HFF-Myc (cell line): ENCODE measurements around the gene KIF9.

Experiments
- DNase-seq: peaks from one replicate; pipeline ENCODE4 v3.0.0-alpha.2; 2011; ENCODE audit warnings: low read depth; ENCODE audit errors: extremely low read depth
- H3K4me3 ChIP-seq: replicated peaks from 2 replicates; pipeline ENCODE4 v1.5.1; 2011; ENCODE audit warnings: low read depth, mild to moderate bottlenecking, control low read depth, low read length
- TF ChIP-seq, protein P1 (sequence below): IDR thresholded peaks from 2 replicates; pipeline ENCODE4 v1.5.1; 2012; ENCODE audit warnings: mild to moderate bottlenecking, low read depth, low read length, control low read depth; ENCODE audit errors: missing control alignments

The KIF9 gene

DNA sequence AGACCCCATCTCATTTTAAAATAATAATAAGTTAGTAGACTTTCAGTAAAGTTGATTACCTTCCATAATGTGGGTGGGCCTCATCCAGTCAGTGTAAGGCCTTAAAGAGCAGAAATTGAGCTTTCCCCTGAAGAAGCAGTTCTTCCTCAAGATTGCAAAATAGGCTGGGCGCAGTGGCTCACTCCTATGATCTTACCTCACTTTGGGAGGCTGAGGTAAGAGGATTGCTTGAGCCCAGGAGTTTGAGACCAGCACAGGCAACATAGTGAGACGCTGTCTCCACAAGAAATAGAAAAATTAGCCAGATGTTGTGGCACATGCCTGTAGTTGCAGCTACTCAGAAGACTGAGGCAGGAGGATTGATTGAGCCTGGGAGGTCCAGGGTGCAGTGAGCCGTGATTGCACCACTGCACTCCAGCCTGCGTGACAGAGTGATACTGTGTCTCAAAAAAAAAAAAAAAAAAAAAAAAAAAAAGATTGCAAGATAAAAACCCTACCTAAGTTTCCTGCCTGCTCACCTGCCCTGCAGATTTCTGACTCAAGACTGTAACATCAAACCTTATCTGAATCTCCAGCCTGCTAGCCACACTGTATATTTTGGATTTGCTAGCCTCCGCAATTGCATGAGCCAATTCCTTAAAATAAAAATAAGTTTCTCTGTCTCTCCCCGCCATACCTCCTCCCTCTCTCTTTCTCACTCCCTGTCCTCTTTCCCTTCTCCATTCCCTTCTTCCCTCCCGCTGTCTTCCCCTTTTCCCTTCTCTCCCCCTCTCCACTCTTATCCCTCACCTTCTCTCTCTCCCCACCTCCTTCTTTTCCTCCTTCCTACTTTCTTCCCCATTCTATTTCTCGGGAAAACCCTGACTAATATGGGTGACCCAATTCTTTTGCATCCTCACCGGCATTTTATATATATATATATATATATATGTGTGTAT is 17.1 kb upstream of the KIF9 start:
- TF ChIP-seq, protein P1, sequence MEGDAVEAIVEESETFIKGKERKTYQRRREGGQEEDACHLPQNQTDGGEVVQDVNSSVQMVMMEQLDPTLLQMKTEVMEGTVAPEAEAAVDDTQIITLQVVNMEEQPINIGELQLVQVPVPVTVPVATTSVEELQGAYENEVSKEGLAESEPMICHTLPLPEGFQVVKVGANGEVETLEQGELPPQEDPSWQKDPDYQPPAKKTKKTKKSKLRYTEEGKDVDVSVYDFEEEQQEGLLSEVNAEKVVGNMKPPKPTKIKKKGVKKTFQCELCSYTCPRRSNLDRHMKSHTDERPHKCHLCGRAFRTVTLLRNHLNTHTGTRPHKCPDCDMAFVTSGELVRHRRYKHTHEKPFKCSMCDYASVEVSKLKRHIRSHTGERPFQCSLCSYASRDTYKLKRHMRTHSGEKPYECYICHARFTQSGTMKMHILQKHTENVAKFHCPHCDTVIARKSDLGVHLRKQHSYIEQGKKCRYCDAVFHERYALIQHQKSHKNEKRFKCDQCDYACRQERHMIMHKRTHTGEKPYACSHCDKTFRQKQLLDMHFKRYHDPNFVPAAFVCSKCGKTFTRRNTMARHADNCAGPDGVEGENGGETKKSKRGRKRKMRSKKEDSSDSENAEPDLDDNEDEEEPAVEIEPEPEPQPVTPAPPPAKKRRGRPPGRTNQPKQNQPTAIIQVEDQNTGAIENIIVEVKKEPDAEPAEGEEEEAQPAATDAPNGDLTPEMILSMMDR = no peak
- no peak for DNase-seq
- no peak overlapping the region for H3K4me3 ChIP-seq

DNA sequence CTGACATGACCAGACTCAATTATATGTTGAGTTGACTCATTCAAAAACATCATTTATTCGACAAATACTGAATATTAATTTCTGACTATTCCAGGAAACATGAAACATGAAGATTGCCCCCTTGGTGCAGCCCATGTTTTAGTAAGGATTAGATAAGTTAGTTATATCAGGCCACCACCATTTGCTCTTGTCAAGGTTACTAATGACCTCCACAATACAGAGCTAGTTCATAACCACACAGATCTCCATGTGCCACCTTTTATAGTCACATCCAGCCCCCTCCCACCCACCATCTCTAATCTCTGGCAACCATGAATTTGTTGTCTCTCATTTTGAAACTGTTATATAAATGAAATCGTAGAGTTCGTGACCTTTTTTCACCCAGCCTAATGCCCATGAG is 15.8 kb upstream of the KIF9 start:
- H3K4me3 ChIP-seq = no peak overlapping the region
- DNase-seq = no peak
- TF ChIP-seq, protein P1 = no peak

DNA sequence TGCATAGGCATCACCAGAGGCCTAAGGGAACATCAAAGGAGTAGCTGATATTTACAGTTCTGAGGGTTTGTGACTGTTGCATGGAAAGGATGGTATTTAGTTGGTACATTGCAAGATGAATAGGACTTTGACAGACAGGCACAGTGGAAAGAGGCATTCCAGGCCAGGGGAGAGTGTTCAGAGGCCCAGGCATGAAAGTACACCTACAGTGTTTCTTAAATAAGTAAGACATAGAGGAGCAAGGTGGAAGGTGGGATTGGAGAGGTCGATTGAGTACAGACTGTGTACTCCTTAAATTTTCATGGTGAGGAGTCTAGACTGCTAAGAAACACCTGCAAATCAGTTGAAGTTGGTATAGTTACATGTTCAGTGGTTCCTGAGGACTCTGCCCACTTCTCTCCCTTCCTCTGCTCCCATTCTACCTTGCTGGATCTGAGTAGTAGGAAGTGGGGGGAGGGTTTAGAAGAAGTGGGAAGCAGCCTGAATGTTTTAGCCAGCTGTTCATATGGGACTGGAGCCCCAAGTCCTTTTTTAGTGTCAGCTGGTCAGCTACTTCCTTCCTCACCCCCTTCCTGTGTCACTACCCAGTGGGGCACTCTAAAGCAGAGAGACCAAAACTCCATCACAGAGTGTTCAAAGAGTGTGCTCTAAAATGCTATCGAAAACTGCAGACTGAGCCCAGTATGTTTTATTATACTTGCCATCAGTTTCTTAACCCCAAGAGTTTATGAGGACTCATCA is 14.1 kb upstream of the KIF9 start:
- no peak for DNase-seq
- no peak overlapping the region for H3K4me3 ChIP-seq
- TF ChIP-seq, protein P1 = no peak

DNA sequence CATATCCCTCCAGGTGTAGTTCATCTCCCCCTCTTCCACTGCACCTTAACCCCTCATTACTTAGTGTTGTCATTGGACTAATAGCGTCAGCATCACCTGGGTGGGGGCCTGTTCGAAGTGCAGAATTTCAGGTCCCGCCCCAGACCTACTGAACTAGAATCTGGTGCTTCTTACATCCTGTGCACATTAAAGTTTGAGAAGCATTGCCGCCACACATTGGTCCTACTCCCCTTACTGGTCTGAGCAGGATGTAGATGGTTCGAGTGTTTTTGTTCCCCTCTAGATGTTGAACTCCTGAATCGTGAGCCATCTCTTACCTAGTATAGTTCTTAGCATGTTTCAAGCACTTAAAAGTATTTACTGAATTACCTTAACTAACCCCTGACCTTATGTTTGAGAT is 13.4 kb upstream of the KIF9 start:
- DNase-seq = no peak
- TF ChIP-seq, protein P1 = no peak
- no peak overlapping the region for H3K4me3 ChIP-seq

DNA sequence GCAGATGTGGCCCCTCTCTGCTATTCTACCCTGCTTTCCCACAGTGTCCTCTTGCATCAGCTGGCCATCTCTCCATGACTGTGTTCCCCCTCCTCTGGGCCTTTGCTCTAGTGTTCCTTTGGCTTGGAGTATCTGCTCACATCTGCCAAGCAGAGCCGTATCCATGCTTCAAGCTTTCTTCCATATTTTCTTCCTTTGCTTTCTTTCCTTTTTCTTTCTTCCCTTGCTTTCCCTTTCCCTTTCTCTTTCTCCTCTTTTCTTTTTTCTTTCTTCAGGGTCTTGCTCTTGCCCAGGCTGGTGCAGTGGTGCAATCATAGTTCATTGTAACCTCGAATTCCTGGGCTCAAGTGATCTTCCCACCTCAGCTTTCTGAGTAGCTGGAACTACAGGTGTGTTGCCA is 12.7 kb upstream of the KIF9 start:
- TF ChIP-seq, protein P1 = no peak
- DNase-seq = no peak
- H3K4me3 ChIP-seq = no peak overlapping the region

DNA sequence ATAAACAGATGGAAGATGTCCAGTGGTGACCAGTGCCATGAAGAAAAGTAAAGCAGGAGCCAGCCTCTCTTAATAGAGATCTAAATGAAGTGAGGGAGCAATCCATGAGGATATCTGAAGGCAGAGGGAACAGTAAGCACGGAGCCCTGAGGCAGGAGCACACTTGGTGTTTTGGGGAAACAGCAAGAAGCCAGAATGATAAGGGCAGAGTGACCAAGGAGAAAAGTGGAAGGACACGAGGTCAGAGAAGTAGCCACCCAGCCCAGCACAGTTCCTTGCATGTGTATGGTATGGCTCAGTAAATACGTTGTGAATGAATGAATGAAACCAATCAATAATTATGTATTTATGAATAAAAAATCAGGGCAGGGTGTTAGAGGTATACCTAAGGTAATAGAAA is 11.8 kb upstream of the KIF9 start:
- no peak for DNase-seq
- H3K4me3 ChIP-seq = no peak overlapping the region
- TF ChIP-seq, protein P1 = no peak
